Loucy (cell line): ENCODE data around the gene CAV2.

ENCODE experiments used
- H2AFZ ChIP-seq: fragments of 200-600 bp; sonication (generic); 2 replicates; pipeline ENCODE4 v1.6.0; 2016; ENCODE audit warnings: antibody characterized with exemption, mild to moderate bottlenecking, low read length, moderate library complexity
- H3F3A ChIP-seq: fragments of 200-600 bp; 2 replicates; pipeline ENCODE4 v1.6.0; 2016; ENCODE audit warnings: antibody characterized with exemption, low read depth, mild to moderate bottlenecking
- H3K27me3 ChIP-seq: fragments of 200-600 bp; sonication (generic); 2 replicates; pipeline ENCODE4 v1.6.1; 2014; ENCODE audit warnings: low read length, mild to moderate bottlenecking; ENCODE audit not compliant: insufficient read depth, poor library complexity, severe bottlenecking
- H3K36me3 ChIP-seq: fragments of 200-600 bp; sonication (generic); 2 replicates; pipeline ENCODE4 v1.6.1; 2016; ENCODE audit warnings: low read length; ENCODE audit not compliant: insufficient read depth
- H3K4me1 ChIP-seq: fragments of 200-600 bp; sonication (generic); 2 replicates; pipeline ENCODE4 v1.5.1; 2014; ENCODE audit warnings: low read length, mild to moderate bottlenecking; ENCODE audit not compliant: insufficient read depth, poor library complexity, severe bottlenecking
- H3K4me2 ChIP-seq: fragments of 200-600 bp; sonication (generic); 2 replicates; pipeline ENCODE4 v1.6.0; 2014; ENCODE audit warnings: antibody characterized with exemption, low read length, low read depth, mild to moderate bottlenecking; ENCODE audit not compliant: poor library complexity, severe bottlenecking
- H3K4me3 ChIP-seq: fragments of 200-600 bp; sonication (generic); 2 replicates; pipeline ENCODE4 v1.5.1; 2014; ENCODE audit warnings: low read length, mild to moderate bottlenecking, mixed read lengths; ENCODE audit not compliant: poor library complexity, severe bottlenecking
- H3K79me2 ChIP-seq: fragments of 200-600 bp; sonication (generic); 2 replicates; pipeline ENCODE4 v1.6.1; 2014; ENCODE audit warnings: low read length; ENCODE audit not compliant: insufficient read depth
- H3K9ac ChIP-seq: fragments of 200-600 bp; sonication (generic); 2 replicates; pipeline ENCODE4 v1.6.0; 2014; ENCODE audit warnings: mild to moderate bottlenecking, low read depth, low read length, moderate library complexity; ENCODE audit not compliant: poor library complexity, severe bottlenecking
- H3K9me2 ChIP-seq: fragments of 200-600 bp; sonication (generic); replicated peaks from 2 replicates; pipeline ENCODE4 v1.6.1; 2016; ENCODE audit warnings: low read depth, low read length, mixed read lengths
- H3K9me3 ChIP-seq: fragments of 200-600 bp; sonication (generic); 2 replicates; pipeline ENCODE4 v1.6.1; 2014; ENCODE audit warnings: mild to moderate bottlenecking, antibody characterized with exemption, low read length, low read depth; ENCODE audit not compliant: insufficient read depth
- H4K20me1 ChIP-seq: fragments of 200-600 bp; sonication (generic); 2 replicates; pipeline ENCODE4 v1.6.0; 2014; ENCODE audit warnings: antibody characterized with exemption, low read length, mild to moderate bottlenecking; ENCODE audit not compliant: insufficient read depth, poor library complexity, severe bottlenecking
- EZH2phosphoT487 ChIP-seq: fragments of 200-600 bp; IDR thresholded peaks from 2 replicates; pipeline ENCODE4 v1.6.1; 2018; ENCODE audit warnings: antibody characterized with exemption, mild to moderate bottlenecking, moderate library complexity, borderline replicate concordance
- TF ChIP-seq, protein P1 (sequence below): fragments of 200-600 bp; sonication (generic); conservative IDR thresholded peaks from 2 replicates; pipeline ENCODE4 v1.5.1; 2014; ENCODE audit warnings: mild to moderate bottlenecking, antibody characterized with exemption, low read length

The CAV2 gene

DNA sequence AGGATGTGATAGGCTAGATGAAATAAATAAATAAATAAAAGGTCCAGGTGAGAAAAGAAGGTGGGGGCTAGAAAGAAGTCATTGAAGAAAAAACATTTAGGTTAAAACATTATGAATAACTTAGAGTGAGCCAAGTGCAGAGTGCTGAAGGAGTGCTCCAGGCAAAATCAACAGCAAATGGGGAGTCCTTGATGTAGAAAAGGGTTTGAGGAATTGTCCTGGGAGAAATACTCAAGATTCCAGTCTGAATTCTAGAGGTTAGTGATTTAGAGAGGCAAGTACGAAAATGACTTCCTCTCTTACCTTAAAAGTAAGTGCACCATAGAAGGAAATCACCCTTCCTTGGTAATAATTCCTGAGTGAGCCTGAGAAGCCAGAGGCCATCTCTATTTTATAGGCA, 44.9 kb downstream of the CAV2 start:
- H3K4me1 ChIP-seq: no peaks in the 10 kb centered on the region
- TF ChIP-seq, protein P1, sequence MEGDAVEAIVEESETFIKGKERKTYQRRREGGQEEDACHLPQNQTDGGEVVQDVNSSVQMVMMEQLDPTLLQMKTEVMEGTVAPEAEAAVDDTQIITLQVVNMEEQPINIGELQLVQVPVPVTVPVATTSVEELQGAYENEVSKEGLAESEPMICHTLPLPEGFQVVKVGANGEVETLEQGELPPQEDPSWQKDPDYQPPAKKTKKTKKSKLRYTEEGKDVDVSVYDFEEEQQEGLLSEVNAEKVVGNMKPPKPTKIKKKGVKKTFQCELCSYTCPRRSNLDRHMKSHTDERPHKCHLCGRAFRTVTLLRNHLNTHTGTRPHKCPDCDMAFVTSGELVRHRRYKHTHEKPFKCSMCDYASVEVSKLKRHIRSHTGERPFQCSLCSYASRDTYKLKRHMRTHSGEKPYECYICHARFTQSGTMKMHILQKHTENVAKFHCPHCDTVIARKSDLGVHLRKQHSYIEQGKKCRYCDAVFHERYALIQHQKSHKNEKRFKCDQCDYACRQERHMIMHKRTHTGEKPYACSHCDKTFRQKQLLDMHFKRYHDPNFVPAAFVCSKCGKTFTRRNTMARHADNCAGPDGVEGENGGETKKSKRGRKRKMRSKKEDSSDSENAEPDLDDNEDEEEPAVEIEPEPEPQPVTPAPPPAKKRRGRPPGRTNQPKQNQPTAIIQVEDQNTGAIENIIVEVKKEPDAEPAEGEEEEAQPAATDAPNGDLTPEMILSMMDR: no peak
- TF ChIP-seq EZH2phosphoT487: no peak
- H3K36me3 ChIP-seq: no peaks in the 10 kb centered on the region
- no peak overlapping the region for H3K4me2 ChIP-seq
- H4K20me1 ChIP-seq: no peaks in the 10 kb centered on the region
- no peaks in the 10 kb centered on the region for H3K9me3 ChIP-seq
- H2AFZ ChIP-seq: no peak overlapping the region
- no peaks in the 10 kb centered on the region for H3K27me3 ChIP-seq
- no peaks in the 10 kb centered on the region for H3K9me2 ChIP-seq
- H3F3A ChIP-seq: no peaks in the 10 kb centered on the region
- no peaks in the 10 kb centered on the region for H3K79me2 ChIP-seq
- no peak overlapping the region for H3K4me3 ChIP-seq
- H3K9ac ChIP-seq: no peak overlapping the region

DNA sequence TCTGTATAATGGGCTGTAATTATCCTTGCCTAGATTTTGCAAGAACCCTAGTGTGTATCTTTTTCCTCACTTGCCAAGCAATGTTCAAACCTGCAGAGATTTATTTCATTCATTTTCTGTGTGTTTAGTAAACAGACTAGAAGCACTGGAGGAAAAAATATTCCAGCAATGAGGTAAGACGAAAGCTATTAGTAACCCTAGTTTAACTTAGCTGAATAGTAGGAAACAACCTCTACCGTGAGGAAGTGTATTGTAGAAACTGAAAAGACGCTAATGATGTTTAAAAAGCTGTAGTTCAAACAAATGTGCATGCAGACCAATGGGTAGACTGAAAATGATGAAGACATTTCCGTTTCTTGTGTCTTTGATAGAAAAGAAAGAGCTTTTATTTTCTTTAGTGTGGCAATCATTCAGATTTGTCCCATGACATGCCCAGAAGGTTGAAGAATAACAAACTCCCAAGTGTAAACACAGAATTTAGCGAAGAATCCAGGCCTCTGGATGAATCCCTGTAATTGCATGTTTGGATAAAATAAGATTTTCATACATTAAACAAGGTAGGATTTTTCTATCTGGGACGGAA, 46.0 kb downstream of the CAV2 start:
- Histone ChIP-seq H3K4me3 (no peak overlapping the region), H3K4me2 (no peak overlapping the region), H3K27me3 (no peaks in the 10 kb centered on the region), H3K9ac (no peak overlapping the region), H3K4me1 (no peaks in the 10 kb centered on the region), H3F3A (no peaks in the 10 kb centered on the region), H3K9me3 (no peaks in the 10 kb centered on the region), H3K79me2 (no peaks in the 10 kb centered on the region), H4K20me1 (no peaks in the 10 kb centered on the region), H2AFZ (no peak overlapping the region), H3K36me3 (no peaks in the 10 kb centered on the region), H3K9me2 (no peaks in the 10 kb centered on the region)
- TF ChIP-seq, protein P1: no peak
- TF ChIP-seq EZH2phosphoT487: no peak

DNA sequence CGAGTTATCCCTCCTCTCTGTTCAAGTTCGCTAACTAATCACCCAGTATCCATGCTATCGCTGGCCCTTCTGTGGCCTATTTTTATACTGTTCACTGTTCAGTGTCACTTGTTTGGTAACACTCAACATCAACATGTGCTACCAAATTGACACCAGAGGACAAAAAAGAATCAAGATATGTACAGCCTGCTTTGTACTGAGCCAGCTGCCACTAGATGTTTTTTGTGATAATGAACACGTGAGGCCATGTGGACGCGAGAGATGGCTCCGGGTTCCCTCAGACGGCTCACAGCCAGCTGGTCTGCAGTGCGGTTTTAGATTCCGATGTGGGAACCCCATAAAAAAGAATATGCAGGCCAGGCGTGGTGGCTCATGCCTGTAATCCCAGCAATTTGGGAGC, 46.5 kb downstream of the CAV2 start:
- Histone ChIP-seq H3K36me3 (no peaks in the 10 kb centered on the region), H3K79me2 (no peaks in the 10 kb centered on the region), H3K27me3 (no peaks in the 10 kb centered on the region), H3K4me1 (no peaks in the 10 kb centered on the region), H3K4me2 (no peak overlapping the region), H3K9me2 (no peaks in the 10 kb centered on the region), H3K4me3 (no peak overlapping the region), H3F3A (no peaks in the 10 kb centered on the region), H4K20me1 (no peaks in the 10 kb centered on the region), H3K9me3 (no peaks in the 10 kb centered on the region), H3K9ac (no peak overlapping the region), H2AFZ (no peak overlapping the region)
- TF ChIP-seq EZH2phosphoT487: no peak
- TF ChIP-seq, protein P1: no peak
